HG02943 (cell line): ENCODE data around the gene TBC1D16.
"Not testable (repeated sequence)": the region's sequence is repeated elsewhere in the genome, so short reads cannot be mapped to it uniquely, and the experiment has no call there.

Experiments used
- ATAC-seq: cut with Tn5 transposase; IDR thresholded peaks from one replicate; pipeline ENCODE4 v1.9.1; 2021; ENCODE audit warnings: mild to moderate bottlenecking, low read depth, moderate library complexity; ENCODE audit not compliant: unreplicated experiment

The TBC1D16 gene

DNA sequence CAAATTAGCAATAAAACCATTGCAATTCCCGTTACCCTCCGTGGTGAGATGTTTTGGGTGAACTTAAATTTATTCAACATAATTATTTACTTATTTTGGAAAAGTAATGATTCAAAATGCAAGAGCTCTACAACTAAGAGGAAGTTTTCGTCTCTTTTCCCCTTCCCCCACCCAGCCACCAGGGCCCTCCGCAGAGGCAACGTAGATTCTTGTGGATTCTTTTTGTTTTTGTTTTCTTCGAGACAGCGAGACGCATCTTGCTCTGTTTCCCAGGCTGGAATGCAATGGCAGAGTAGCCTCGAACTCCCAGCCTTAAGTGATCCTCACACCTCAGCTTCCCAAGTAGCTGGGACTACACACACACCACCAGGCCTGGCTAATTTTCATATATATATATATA, 19.9 kb upstream of the TBC1D16 start:
- no peak for ATAC-seq

DNA sequence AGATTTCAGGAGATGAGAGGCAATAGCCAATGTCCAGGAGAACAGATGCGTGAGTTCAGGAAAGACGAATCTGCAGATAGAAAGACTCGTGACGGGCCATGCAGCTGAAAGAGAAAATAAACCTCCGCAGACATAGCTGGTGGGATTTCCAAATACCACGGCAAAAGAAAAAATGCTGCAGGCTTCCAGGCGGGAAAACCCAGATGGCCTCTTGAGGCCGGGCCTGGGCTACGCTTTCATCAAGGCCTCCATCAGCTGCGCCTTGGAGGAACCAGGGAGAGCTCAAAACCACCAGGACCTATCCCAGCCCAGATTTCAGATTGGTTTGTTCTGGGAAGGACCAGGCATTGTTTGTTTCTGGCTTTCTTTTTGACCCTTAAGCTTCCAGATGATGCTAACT, 17.4 kb upstream of the TBC1D16 start:
- no peak for ATAC-seq

- ATAC-seq = no peak
Observed at GRCh38 chr17:80051681-80052080, 16.0 kb upstream of the TBC1D16 start.

DNA sequence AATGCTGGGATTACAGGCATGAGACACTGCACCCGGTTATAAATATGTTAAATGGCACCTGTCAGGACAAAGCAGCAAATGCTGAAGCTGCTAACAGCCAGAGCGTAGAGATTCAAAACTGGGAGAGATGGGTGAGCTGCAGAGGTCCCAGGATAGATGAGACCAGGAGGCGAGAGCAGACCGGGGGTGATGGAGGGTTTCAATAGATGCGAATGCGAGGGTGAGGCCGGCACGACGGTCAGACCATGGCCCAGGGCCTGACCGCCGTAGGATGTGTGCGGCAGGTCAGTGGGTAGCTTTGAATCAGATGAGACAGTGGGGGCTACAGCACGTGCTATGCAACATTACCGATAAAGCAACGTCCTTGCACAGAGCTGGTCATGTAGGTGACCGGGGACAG, 15.0 kb upstream of the TBC1D16 start:
- no peak for ATAC-seq

DNA sequence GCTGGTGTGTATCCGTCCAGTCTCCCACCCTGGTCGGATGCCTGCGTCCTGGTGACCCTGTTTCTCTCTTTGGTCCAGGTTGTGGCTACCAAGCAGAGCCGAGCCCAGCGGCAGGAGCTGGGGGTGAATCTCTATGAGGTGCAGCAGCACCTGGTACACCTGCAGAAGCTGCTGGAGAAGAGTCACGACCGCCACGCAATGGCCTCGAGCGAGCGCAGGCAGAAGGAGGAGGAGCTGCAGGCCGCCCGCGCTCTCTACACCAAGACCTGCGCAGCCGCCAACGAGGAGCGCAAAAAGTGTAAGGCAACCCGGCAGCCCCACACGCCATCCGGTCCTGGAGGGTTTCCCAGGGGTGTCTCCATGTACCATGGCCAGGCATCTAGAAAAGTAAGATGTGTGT, 14.3 kb upstream of the TBC1D16 start:
- no peak for ATAC-seq

DNA sequence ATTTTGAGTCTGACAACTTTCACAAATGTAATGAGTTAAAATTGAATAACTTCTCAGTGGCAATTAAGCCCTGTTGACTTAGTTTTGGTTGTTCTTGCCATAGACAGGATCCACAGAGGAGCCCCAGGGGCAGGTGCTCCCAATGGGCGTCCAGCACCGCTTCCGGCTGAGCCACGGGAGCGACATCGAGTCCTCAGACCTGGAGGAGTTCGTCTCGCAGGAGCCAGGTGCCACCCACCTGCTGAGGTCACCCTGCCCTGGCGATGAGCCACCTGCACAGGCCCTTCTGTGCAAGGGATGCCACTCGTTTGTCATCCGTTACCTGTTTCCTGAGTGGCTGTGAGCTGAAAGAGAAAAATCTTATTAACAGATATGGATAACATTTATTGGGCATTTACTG, 11.5 kb upstream of the TBC1D16 start:
- no peak for ATAC-seq

GRCh38 chr17:80046709-80047108, 11.0 kb upstream of the TBC1D16 start:
- ATAC-seq = not testable (repeated sequence)

DNA sequence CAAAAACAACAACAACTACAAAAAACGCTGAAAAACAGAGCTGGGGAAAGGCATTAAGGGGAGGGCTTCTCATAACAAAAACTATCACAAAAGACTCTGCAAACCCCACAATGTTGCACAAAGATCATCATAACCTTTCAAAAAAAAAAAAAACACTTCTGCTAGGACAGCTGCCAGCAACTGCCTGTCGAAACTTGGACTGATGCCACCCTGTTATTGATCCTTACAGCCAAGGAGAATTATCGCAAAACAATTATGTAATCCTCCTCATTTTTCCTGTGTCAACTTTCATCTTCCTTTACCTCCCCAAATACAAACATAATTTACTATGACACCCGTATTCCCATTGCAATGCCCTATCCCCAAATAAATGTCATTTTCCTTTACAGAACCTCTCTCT, 10.0 kb upstream of the TBC1D16 start:
- ATAC-seq = no peak

DNA sequence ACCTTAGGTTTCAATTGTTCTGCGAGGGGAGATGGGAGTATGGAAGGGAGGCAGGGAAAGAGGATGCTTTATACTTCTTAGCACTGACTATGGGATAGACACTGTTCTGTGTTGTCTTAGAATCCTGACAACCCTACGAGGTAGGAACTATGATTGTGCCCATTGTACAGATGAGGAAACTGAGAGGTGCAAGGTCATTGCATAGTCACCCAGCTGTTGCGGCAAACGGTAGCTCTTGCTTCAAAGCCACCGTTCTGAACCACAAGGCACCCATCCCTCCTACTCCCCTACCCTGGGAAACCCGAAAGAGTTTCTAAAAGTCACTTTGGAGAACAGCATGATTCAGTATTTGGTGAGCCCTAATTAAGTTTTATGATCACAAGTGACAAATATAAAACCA, 8.3 kb upstream of the TBC1D16 start:
- ATAC-seq = no peak

DNA sequence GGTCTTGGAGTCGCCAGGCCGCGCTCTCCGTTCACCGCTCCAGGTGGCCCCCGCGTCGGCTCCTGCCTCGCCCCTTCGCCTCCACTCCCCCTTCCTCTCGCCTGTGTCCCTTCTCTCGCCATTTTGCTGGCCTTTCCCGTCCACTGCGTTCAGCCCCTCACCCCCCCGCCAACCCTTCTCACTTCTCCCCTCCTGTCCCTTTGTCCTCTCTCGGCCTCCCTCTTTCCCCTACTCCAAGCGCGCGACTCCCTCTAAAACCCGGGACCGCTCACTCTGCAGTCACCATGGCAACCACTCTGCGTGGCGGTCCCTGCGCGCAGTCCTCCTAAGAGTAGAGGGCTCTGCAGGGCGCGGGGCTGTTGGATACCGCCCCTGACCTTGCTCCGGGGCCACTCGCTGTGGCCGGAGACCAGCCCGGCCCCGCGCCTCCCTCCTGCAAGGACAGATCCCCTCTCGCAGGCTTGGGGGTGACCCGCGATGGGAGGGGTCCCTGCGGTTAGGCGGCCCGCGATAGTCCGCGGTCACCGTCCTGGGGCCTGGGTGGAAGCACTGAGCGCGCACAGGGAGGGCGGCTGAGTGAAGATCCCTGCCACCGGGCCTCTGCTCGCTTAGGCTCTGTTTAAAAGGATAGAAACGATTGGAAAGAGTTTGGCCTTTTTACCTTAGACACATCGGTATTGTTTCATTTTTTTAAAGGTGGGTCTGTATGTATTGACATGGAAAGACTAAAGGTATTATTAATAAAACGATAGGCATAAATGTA, 1.2 kb upstream of the TBC1D16 start:
- no peak for ATAC-seq

- ATAC-seq = no peak
Observed at GRCh38 chr17:80035937-80036714, 454 bp upstream of the TBC1D16 start, which contains the start of gene CCDC40. Gene CCDC40 (plus strand): TSS chr17:80036642. CDS start chr17:80036663, 21 bp downstream.

DNA sequence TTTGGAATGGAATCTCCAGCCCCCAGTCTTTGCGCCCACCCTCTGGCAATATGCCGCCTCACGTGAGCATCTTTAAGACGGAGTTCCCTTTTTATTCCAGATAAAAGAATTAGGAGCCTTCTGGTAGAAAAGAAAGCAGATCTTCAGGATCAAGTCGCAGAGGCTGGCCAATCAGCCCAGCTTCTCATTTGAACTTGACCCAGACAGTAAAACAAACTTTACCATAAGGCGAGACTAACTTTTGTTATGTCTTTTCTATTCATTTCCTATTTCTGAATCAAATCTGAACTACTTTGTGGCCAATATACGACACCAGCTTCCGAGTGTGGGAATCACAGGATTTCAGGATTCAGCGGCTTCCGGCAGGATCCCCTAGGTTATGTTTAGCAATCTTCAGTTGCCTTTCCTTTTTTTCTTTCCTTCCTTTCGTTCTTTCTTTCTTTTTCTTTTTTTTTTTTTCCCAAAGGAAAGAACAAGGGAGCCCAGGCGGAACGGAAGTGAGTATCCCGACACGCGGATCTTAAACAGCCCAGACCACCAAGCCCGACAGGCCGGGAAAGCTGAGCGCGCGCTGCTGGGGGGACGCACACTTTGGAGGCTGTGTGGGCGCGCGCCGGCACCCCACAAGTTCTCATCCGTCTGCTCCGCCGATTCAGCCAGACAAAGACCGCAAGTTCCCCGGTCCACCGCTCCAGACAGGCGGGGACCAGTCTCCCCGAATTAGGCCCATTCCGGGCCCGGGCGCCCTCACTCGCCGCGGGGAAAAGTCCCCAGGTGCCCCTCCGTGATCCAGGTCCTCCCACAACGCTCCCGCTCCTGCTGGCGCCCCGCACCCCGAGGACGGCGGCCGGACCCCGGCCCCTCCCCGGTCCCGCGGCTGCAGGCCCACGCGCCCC, 633 bp downstream of the TBC1D16 start:
- no peak for ATAC-seq

DNA sequence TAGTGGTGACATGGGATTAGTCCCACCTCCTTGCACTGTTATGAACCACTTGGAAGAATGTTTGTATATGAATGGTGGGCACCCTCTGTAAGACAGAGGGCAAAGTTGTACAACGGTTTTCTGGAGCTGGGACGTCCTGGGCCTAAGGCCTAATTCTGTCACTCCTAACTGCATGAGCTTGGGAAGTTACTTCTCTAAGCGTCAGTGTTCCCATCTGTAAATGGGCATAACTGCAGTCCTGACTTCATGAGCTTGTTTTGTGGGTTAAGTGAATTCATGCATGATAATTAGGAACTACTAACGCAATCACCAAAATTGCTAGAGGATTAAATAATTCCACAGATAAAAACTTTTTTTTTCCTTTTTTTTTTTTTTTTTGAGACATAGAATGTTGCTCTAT, 1.8 kb downstream of the TBC1D16 start:
- no peak for ATAC-seq

DNA sequence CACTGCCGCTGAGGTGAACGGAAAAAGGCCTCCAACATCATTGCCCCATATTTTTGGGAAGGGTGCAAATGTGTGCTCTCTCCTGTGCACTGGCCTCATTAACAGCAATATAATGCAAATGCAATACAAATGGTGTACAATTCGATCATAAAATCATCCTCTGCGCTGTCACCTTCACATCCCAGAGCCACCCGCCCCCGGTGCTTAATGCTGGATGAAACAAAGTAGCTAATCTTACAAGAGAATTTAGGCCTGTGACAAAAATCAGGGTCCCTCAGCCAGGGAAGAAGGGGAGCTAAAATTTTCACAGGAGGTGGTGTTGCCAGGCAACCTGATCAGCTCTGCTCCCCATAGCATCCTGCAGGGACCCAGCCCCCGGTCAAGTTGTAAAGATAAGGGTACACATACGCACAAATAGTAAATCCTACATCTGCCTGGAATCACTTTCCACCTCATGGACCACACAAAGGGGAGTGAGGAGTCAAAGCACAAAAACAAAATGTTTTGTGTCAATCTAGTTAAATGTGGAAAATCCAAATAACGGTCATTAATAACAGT, 3.0 kb downstream of the TBC1D16 start:
- ATAC-seq = no peak

DNA sequence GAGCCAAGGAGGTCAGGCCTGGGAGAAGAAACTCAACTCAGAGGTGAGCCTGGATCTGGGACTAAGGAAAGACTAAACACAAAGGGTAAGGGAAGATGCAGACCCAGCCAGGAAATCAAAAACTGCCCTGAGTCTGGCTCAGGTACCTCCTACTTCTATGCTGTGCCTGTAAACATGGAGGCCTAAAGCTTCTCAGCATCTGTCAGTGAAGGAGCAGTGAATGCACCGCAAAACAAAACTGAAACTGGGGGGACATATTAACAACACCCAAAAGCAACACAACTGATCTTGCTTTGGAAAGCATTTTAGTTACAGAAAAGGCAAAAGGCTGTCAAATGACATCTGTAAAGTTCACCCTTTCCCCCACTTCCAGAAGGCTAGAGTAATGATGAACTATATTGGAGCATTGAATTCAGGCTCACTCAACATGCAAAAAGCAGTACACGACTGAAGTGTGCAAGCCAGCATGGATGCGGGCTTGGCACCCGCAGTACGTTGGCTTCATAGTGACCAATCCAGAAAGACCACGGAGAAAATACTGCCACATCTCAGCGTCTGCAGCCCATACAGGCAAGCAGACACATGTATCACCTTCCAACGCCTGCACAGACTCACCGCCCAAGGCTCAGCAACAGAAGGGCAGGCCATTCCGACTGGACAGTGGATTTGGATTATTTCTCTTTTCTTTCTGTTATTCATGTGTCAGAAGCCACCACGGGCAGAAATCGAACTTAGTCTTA, 3.8 kb downstream of the TBC1D16 start:
- ATAC-seq = no peak

DNA sequence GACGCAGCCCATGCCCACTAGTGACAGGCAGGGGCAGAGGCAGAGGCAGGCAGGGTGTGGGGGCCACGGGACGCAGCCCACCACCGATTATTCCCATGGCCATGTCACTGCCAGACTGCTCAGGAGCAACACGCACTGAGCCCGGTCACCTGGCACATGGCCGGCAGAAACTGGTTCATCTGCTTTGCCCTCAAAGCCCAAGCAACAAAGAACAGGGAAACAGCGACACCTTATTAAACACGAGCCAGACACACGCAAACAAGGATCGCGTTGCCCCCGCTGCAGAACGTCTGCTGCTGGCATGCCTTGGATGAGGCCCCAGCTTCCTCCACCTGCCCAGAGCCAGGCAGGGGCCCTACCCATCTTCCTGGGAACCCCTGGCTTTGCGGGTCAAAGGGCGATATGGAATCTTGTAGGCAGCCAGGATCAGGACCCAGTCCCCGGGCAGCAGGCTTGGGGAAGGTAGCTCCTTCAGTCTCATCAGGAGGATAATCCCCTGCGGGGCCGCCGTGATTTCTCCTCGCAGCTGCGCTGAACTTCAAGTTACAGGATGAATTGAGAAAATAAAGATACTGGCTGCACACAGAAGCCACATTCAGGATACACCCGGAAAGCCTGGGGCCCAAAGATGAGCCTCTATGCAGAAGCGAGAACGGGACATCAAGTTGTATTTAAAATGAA, 4.8 kb downstream of the TBC1D16 start:
- ATAC-seq = no peak

DNA sequence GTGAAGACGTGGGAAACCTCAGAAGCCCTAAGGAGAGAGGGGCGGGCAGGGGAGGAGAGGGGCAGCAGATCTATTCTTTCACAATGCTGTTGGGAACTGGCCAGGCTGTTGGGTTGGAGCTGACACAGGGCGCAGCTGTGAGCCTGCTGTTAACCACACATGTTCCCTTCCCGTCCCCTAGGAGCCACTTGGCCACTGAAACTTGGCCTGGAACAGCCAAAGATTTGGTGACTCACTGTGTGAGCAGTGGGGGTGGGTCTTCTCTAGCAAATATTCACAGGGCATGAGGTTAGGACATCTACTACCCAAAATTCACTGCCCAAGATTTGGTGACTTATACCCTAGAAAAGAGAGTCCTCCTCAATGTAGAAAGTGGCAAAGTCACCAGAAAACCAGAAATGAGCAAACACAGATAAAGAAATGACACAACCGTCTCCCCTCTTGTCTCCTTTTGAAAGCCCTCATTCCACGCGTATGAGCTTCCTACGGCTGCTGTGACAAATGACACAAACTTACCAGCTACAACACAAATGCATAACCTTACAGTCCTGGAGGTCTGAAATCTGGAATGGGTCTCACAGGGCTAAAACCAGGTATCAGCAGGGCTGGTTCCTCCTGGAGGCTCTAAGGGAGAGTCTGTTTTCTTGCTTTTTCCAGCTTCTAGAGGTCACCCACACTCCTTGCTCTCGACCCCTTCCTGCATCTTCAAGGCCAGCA, 6.3 kb downstream of the TBC1D16 start:
- ATAC-seq = no peak

DNA sequence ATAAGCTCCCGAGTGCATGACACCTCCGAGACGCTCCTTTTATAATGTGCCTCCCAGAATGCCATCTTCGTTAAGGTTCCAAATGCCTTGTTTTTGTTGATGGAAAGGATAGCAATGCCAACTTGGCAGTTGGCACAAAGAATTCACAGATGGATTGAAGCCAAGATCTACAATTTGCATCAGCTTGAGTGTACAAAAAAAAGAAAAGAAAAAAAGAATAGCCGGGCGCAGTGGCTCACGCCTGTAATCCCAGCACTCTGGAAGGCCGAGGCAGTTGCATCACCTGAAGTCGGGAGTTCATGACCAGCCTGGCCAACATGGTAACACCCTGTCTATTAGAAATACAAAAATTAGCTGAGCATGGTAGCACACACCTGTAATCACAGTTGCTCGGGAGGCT, 7.6 kb downstream of the TBC1D16 start:
- no peak for ATAC-seq

GRCh38 chr17:80027043-80027435, 8.6 kb downstream of the TBC1D16 start:
- no peak for ATAC-seq
